ENCODE measurements around the gene FARS2.

Gene FARS2

DNA sequence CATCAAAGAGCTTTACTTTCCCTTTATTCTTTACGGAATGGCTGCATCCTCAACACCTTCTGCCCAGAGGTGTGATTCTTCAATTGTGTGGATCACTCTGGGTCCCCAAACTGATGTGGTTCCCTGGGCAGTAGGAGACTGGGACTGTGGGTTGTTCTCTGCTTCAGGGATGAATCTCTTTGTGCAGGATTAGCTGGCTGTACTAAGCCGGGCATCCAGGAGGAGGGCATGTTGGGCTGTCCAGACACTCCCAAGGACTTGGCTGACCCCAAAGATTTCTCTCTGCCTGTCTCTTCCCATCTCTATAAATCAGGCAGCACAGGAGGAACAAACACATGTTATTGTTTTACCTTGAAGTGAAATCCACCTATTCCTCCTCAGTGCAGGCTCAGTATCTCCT lies 15.3 kb downstream of the FARS2 start:
- no peak overlapping the region for H2AK5ac ChIP-seq (ENCODE audit: low read length)
- H4K5ac ChIP-seq (ENCODE audit: low read length): no peak overlapping the region
- peaks cover 5% of the 10 kb centered on the region for H3K79me1 ChIP-seq (ENCODE audit: low read length)

DNA sequence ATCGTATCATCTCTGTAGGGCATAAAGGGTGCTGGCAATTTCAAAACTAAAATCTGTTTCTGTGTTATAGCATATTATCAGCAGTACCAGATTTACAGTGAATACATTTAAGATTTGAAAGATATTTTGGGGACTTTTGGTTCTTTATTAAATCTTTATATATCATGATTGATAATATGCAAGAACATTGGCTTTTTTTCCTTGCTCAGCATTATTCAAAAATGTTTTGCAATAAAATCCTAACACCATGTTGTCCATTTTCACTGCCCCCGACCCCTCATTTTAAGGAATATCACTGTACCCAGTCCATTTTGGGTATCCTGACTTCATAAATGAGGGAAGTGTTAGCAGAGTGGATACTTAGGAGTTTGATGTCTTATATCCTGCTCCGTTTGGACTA lies 16.3 kb downstream of the FARS2 start:
- Histone ChIP-seq H3K4me3 (ENCODE audit: low read length) (no peak overlapping the region), H3K23ac (ENCODE audit: low read length) (no peak overlapping the region), H2BK15ac (replicated peaks; ENCODE audit: low read depth) (no peak overlapping the region), H3K79me1 (ENCODE audit: low read length) (peaks cover 6% of the 10 kb centered on the region), H2BK5ac (ENCODE audit: low read length) (no peak overlapping the region), H4K8ac (ENCODE audit: low read depth, low read length) (no peak overlapping the region), H3K4ac (ENCODE audit: low read depth, low read length) (no peak overlapping the region), H3K9ac (ENCODE audit: low read length) (no peak overlapping the region), H3K18ac (ENCODE audit: low read length) (no peak overlapping the region), H4K5ac (ENCODE audit: low read length) (no peak overlapping the region), H2BK120ac (ENCODE audit: low read depth, low read length) (no peak overlapping the region), H3K27me3 (ENCODE audit: insufficient read depth, low read length, poor library complexity) (no peaks in the 10 kb centered on the region), H3K79me2 (ENCODE audit: control insufficient read depth, insufficient read depth, low read length) (no peaks in the 10 kb centered on the region), H3K4me1 (ENCODE audit: control insufficient read depth, low read depth, low read length) (no peaks in the 10 kb centered on the region), H3K36me3 (ENCODE audit: control insufficient read depth, insufficient read depth, low read length) (no peaks in the 10 kb centered on the region), H3K56ac (ENCODE audit: low read length) (no peak overlapping the region), H2AK5ac (ENCODE audit: low read length) (no peak overlapping the region), H3K27ac (ENCODE audit: low read depth, low read length) (no peak overlapping the region), H3K4me2 (ENCODE audit: low read length) (no peak overlapping the region)
- no peak for DNase-seq
- WGBS (ENCODE audit: extremely low coverage, insufficient coverage, low lambda C conversion rate): no CpG with 5 or more reads among the region's 3 CpGs

More for the DNA sequence above, 15.3 kb downstream of the FARS2 start:
- no CpG with 5 or more reads among the region's 2 CpGs for WGBS (ENCODE audit: extremely low coverage, insufficient coverage, low lambda C conversion rate)
- no peaks in the 10 kb centered on the region for H3K79me2 ChIP-seq (ENCODE audit: control insufficient read depth, insufficient read depth, low read length)
- no peak overlapping the region for H2BK15ac ChIP-seq (replicated peaks; ENCODE audit: low read depth)
- H3K9ac ChIP-seq (ENCODE audit: low read length): no peak overlapping the region
- H3K4ac ChIP-seq (ENCODE audit: low read depth, low read length): no peak overlapping the region
- no peak for DNase-seq
- no peaks in the 10 kb centered on the region for H3K4me1 ChIP-seq (ENCODE audit: control insufficient read depth, low read depth, low read length)
- H4K8ac ChIP-seq (ENCODE audit: low read depth, low read length): no peak overlapping the region
- H3K23ac ChIP-seq (ENCODE audit: low read length): no peak overlapping the region
- no peak overlapping the region for H2BK5ac ChIP-seq (ENCODE audit: low read length)
- H3K4me3 ChIP-seq (ENCODE audit: low read length): no peak overlapping the region
- no peak overlapping the region for H3K18ac ChIP-seq (ENCODE audit: low read length)
- no peaks in the 10 kb centered on the region for H3K36me3 ChIP-seq (ENCODE audit: control insufficient read depth, insufficient read depth, low read length)
- no peak overlapping the region for H3K56ac ChIP-seq (ENCODE audit: low read length)
- no peak overlapping the region for H2BK120ac ChIP-seq (ENCODE audit: low read depth, low read length)
- H3K27ac ChIP-seq (ENCODE audit: low read depth, low read length): no peak overlapping the region
- no peaks in the 10 kb centered on the region for H3K27me3 ChIP-seq (ENCODE audit: insufficient read depth, low read length, poor library complexity)
- H3K4me2 ChIP-seq (ENCODE audit: low read length): no peak overlapping the region

DNA sequence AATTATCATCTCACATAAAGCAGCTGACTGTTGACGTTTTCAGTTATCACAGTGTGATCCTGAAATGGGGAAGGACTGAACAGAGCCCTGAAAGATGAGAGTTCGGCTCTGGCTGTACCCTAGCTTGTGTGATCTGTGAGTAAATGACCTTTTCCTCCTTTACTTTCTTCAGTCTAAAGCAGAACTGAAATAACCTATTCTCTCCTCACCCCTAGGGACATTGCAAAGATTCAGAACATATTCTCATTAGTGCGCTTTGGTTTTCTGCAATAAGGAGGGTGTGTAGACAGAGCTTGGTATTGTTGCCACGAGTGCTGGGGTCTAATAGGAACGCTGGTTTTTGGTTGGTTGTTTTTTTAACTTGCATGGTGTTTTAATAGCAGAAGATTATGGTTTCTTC lies 16.7 kb downstream of the FARS2 start:
- no peak overlapping the region for H2BK5ac ChIP-seq (ENCODE audit: low read length)
- no peak overlapping the region for H4K5ac ChIP-seq (ENCODE audit: low read length)
- no peak overlapping the region for H3K4me2 ChIP-seq (ENCODE audit: low read length)
- no peaks in the 10 kb centered on the region for H3K79me2 ChIP-seq (ENCODE audit: control insufficient read depth, insufficient read depth, low read length)
- no peak for DNase-seq
- H3K18ac ChIP-seq (ENCODE audit: low read length): no peak overlapping the region
- H2BK120ac ChIP-seq (ENCODE audit: low read depth, low read length): no peak overlapping the region
- WGBS (ENCODE audit: extremely low coverage, insufficient coverage, low lambda C conversion rate): no CpG with 5 or more reads among the region's 5 CpGs
- H3K36me3 ChIP-seq (ENCODE audit: control insufficient read depth, insufficient read depth, low read length): no peaks in the 10 kb centered on the region
- no peaks in the 10 kb centered on the region for H3K27me3 ChIP-seq (ENCODE audit: insufficient read depth, low read length, poor library complexity)
- no peak overlapping the region for H2BK15ac ChIP-seq (replicated peaks; ENCODE audit: low read depth)
- H4K8ac ChIP-seq (ENCODE audit: low read depth, low read length): no peak overlapping the region
- H3K9ac ChIP-seq (ENCODE audit: low read length): no peak overlapping the region
- H2AK5ac ChIP-seq (ENCODE audit: low read length): no peak overlapping the region
- no peak overlapping the region for H3K23ac ChIP-seq (ENCODE audit: low read length)
- H3K56ac ChIP-seq (ENCODE audit: low read length): no peak overlapping the region
- no peaks in the 10 kb centered on the region for H3K4me1 ChIP-seq (ENCODE audit: control insufficient read depth, low read depth, low read length)
- no peak overlapping the region for H3K27ac ChIP-seq (ENCODE audit: low read depth, low read length)
- H3K4me3 ChIP-seq (ENCODE audit: low read length): no peak overlapping the region
- peaks cover 6% of the 10 kb centered on the region for H3K79me1 ChIP-seq (ENCODE audit: low read length)
- no peak overlapping the region for H3K4ac ChIP-seq (ENCODE audit: low read depth, low read length)

DNA sequence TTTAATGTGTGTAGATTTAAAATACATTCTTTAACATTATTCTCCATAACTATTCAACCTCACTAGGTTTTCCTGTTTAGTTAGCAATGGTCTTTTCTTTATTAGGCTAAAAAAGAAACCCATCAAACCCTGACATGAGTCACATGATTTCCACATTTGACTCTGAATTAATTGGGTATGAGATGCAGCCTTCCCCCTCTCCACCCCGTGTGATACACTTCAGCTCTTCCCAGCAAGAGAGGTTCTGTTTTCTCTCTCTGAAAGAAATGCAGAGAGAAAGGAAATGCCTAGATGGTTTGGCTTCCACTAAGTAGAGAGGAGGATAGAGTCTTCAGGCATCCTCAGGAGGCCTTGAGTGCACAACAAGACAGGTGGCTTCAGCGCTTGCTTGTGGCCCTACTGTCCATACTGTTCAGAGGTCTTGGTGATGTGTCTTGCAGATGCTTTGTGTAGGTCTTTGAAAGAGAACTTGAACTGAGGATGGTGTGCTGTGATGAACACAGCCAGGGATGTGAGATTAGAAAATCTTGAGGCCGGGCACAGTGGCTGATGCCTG lies 17.3 kb downstream of the FARS2 start:
- no peak overlapping the region for H2BK120ac ChIP-seq (ENCODE audit: low read depth, low read length)
- no peak overlapping the region for H3K18ac ChIP-seq (ENCODE audit: low read length)
- H3K4me2 ChIP-seq (ENCODE audit: low read length): no peak overlapping the region
- H3K4me1 ChIP-seq (ENCODE audit: control insufficient read depth, low read depth, low read length): no peaks in the 10 kb centered on the region
- H3K27ac ChIP-seq (ENCODE audit: low read depth, low read length): no peak overlapping the region
- DNase-seq: no peak
- no peak overlapping the region for H3K4me3 ChIP-seq (ENCODE audit: low read length)
- H3K36me3 ChIP-seq (ENCODE audit: control insufficient read depth, insufficient read depth, low read length): no peaks in the 10 kb centered on the region
- WGBS (ENCODE audit: extremely low coverage, insufficient coverage, low lambda C conversion rate): no CpG with 5 or more reads among the region's 3 CpGs
- no peaks in the 10 kb centered on the region for H3K79me2 ChIP-seq (ENCODE audit: control insufficient read depth, insufficient read depth, low read length)
- H3K9ac ChIP-seq (ENCODE audit: low read length): no peak overlapping the region
- no peak overlapping the region for H2BK15ac ChIP-seq (replicated peaks; ENCODE audit: low read depth)
- H3K23ac ChIP-seq (ENCODE audit: low read length): no peak overlapping the region
- no peaks in the 10 kb centered on the region for H3K27me3 ChIP-seq (ENCODE audit: insufficient read depth, low read length, poor library complexity)
- no peak overlapping the region for H2AK5ac ChIP-seq (ENCODE audit: low read length)
- no peak overlapping the region for H4K8ac ChIP-seq (ENCODE audit: low read depth, low read length)
- peaks cover 6% of the 10 kb centered on the region for H3K79me1 ChIP-seq (ENCODE audit: low read length)
- no peak overlapping the region for H3K4ac ChIP-seq (ENCODE audit: low read depth, low read length)
- no peak overlapping the region for H3K56ac ChIP-seq (ENCODE audit: low read length)
- no peak overlapping the region for H4K5ac ChIP-seq (ENCODE audit: low read length)
- no peak overlapping the region for H2BK5ac ChIP-seq (ENCODE audit: low read length)

DNA sequence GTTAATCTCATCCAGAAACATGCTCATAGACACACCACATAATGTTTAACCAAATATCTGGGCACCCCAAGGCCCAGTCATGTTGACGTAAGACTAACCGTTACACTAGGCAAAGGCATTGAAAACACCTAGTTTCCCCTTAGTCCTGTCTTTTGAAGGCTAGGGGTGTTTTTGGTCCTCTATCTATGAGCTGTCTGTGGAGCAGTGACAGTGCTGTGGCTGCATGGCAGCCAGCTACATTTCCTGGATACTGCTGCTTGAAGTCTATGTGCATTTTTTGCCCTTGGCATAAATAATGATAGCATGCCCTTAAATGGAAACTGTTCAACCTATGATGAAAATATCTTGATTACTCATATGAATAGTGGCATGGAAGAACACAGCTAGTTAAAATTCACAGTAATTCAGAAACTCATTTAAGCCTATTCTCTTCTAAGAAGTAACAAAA lies 18.6 kb downstream of the FARS2 start:
- no CpG with 5 or more reads among the region's 2 CpGs for WGBS (ENCODE audit: extremely low coverage, insufficient coverage, low lambda C conversion rate)
- H3K23ac ChIP-seq (ENCODE audit: low read length): no peak overlapping the region
- H3K9ac ChIP-seq (ENCODE audit: low read length): no peak overlapping the region
- H3K4ac ChIP-seq (ENCODE audit: low read depth, low read length): no peak overlapping the region
- no peak overlapping the region for H4K5ac ChIP-seq (ENCODE audit: low read length)
- no peaks in the 10 kb centered on the region for H3K79me2 ChIP-seq (ENCODE audit: control insufficient read depth, insufficient read depth, low read length)
- H3K56ac ChIP-seq (ENCODE audit: low read length): no peak overlapping the region
- H4K8ac ChIP-seq (ENCODE audit: low read depth, low read length): no peak overlapping the region
- no peak overlapping the region for H2BK5ac ChIP-seq (ENCODE audit: low read length)
- H3K79me1 ChIP-seq (ENCODE audit: low read length): peaks cover 8% of the 10 kb centered on the region
- no peak overlapping the region for H3K27ac ChIP-seq (ENCODE audit: low read depth, low read length)
- H3K18ac ChIP-seq (ENCODE audit: low read length): no peak overlapping the region
- H2AK5ac ChIP-seq (ENCODE audit: low read length): no peak overlapping the region
- H2BK15ac ChIP-seq (replicated peaks; ENCODE audit: low read depth): no peak overlapping the region
- no peaks in the 10 kb centered on the region for H3K36me3 ChIP-seq (ENCODE audit: control insufficient read depth, insufficient read depth, low read length)
- DNase-seq: no peak
- H3K4me1 ChIP-seq (ENCODE audit: control insufficient read depth, low read depth, low read length): no peaks in the 10 kb centered on the region
- no peak overlapping the region for H3K4me3 ChIP-seq (ENCODE audit: low read length)
- no peak overlapping the region for H3K4me2 ChIP-seq (ENCODE audit: low read length)
- H3K27me3 ChIP-seq (ENCODE audit: insufficient read depth, low read length, poor library complexity): no peaks in the 10 kb centered on the region
- no peak overlapping the region for H2BK120ac ChIP-seq (ENCODE audit: low read depth, low read length)

DNA sequence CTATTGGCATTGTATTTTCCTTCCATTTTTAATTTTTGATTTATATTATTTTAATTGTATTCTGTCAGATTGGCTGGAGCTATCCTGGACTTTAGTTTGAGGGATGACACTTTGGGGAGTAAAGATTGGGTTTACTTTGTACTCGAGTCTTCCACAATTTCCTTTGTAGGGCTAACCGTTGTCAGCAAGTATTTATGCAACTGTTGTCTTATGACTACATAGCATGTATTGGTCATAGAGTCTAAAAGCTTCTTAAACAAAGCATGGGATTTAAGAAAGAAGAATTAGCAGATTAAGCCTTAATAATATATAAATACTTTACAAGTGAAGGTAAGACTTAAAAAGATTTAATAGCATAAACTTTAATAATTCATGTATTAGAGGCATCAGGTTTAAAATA lies 19.6 kb downstream of the FARS2 start:
- no peak overlapping the region for H3K4me3 ChIP-seq (ENCODE audit: low read length)
- H3K4me2 ChIP-seq (ENCODE audit: low read length): no peak overlapping the region
- no peak overlapping the region for H3K27ac ChIP-seq (ENCODE audit: low read depth, low read length)
- no peak overlapping the region for H3K18ac ChIP-seq (ENCODE audit: low read length)
- no peak overlapping the region for H3K9ac ChIP-seq (ENCODE audit: low read length)
- H3K27me3 ChIP-seq (ENCODE audit: insufficient read depth, low read length, poor library complexity): no peaks in the 10 kb centered on the region
- H3K56ac ChIP-seq (ENCODE audit: low read length): no peak overlapping the region
- no peak overlapping the region for H3K23ac ChIP-seq (ENCODE audit: low read length)
- peaks cover 9% of the 10 kb centered on the region for H3K79me1 ChIP-seq (ENCODE audit: low read length)
- H4K5ac ChIP-seq (ENCODE audit: low read length): no peak overlapping the region
- H3K4ac ChIP-seq (ENCODE audit: low read depth, low read length): no peak overlapping the region
- H2BK15ac ChIP-seq (replicated peaks; ENCODE audit: low read depth): no peak overlapping the region
- no peak overlapping the region for H4K8ac ChIP-seq (ENCODE audit: low read depth, low read length)
- H2BK120ac ChIP-seq (ENCODE audit: low read depth, low read length): no peak overlapping the region
- H3K79me2 ChIP-seq (ENCODE audit: control insufficient read depth, insufficient read depth, low read length): no peaks in the 10 kb centered on the region
- no peaks in the 10 kb centered on the region for H3K36me3 ChIP-seq (ENCODE audit: control insufficient read depth, insufficient read depth, low read length)
- no CpG with 5 or more reads among the region's 2 CpGs for WGBS (ENCODE audit: extremely low coverage, insufficient coverage, low lambda C conversion rate)
- H3K4me1 ChIP-seq (ENCODE audit: control insufficient read depth, low read depth, low read length): no peaks in the 10 kb centered on the region
- no peak for DNase-seq
- H2BK5ac ChIP-seq (ENCODE audit: low read length): no peak overlapping the region
- no peak overlapping the region for H2AK5ac ChIP-seq (ENCODE audit: low read length)

Data from mesendoderm (in vitro differentiated cells).